HG03108 (cell line): Measurements from ENCODE around the gene CTCFL.
"Not testable (repeated sequence)": the region's sequence is repeated elsewhere in the genome, so short reads cannot be mapped to it uniquely, and the experiment has no call there.

Experiments
- ATAC-seq: cut with Tn5 transposase; IDR thresholded peaks from one replicate; pipeline ENCODE4 v1.9.1; 2021; ENCODE audit warnings: moderate library complexity; ENCODE audit not compliant: unreplicated experiment

The CTCFL gene

DNA sequence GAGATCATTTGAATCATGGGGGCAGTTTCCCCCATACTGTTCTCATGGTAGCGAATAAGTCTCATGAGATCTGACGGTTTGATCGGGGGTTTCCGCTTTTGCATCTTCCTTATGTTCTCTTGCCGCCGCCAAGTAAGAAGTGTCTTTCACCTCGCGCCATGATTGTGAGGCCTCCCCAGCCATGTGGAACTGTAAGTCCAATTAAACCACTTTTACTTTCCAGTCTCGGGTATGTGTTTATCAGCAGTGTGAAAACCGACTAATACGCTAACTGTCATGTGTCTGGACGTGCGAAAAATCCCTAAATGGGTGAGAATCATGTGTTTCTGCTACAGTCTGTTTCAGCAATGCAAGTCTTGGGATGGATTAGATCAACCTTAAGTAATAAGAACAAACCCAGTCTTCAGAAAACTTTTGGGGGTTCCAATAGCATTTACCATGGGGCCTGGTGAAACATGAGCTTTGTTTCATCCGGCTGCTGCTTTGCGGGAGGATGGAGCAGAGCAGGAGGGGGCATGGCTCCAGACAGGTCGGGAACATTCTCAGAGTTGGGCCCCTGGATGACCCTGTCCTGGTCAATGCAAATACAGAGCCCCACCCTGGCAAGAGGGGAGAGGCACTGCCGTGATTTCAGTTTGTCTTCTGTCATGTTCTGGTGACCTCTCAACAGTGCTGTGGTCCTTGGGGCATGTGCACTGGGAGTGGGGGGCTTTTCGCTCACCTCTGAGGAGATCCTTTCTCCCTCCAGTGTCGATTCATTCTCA, 41.5 kb downstream of the CTCFL start:
- ATAC-seq: peak; percentile 33

DNA sequence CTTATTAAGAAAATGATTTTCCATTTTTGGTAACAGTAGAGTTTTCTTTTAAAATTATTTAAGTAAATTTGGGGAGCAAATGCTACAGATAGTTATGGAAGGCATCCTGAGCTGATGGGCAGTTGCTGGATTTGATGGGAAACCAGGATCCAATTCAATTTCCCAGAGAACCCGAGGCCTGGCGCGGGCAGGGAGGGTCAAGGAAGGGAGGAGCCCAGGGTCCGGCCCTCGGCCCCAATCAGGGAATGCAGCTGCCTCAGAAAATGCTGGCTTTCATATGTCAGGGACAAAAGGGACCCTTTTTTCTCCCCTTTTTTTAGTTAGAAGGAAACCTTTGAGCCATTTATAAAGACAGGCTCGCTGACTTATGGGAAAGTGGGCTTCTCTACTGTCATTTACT, 42.1 kb downstream of the CTCFL start:
- no peak for ATAC-seq

GRCh38 chr20:57482148-57482547, 42.8 kb downstream of the CTCFL start:
- ATAC-seq: no peak

DNA sequence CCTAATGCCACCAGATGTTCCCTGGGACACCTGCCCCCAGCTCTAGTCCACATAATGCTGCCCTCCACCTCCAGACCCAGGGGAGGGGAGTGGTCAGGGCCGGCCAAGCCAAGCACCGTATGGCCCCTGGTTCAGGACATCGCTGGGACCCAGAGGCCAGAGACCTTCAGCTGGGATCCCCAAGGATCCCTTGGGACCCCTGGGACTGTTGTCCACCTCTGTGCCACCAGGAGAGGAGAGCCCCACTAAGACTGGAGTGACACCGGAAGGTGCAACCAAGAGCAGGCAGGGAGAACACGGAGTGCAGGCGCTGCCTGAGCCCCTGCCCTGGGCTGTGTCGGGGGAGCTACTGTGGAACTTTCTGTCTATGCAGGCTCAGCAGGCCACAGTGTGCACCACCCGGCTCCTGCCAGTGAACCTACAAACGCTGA, 43.6 kb downstream of the CTCFL start:
- ATAC-seq: peak; percentile 22

DNA sequence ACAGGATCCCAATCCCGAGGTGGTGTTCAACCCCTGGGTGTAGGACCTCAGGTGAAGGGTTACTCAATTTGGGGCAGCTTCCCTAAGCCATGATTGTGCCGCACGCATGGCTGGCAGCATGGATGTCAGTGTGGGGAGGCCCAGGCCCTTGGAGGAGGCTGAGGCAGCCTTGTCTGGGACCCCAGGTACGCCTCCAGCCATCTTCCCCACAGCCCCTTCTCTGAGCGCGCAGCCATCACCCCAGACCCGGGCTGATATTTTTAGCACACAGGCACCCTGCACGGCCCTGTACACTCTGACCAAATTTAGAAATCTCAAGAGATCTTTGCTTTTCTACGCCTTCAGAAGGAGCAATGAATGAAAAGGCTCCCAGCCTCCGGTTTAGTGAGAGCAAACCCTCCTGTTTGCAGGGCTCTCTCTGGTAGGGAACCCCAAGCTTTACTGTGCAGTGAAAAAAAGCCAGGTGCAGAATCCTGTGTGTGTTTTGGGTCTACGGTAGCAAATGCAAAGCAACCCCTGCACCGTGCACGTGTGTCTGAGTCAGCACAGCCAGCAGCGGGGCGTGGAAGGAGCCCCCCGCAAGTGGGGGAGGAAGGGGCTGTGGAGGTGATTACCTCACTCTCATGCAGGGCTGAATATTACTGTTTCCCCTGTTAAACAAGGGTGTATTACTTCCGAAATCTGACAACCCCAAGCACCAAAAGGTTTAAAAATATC, 44.3 kb downstream of the CTCFL start:
- ATAC-seq: peak; percentile 58

DNA sequence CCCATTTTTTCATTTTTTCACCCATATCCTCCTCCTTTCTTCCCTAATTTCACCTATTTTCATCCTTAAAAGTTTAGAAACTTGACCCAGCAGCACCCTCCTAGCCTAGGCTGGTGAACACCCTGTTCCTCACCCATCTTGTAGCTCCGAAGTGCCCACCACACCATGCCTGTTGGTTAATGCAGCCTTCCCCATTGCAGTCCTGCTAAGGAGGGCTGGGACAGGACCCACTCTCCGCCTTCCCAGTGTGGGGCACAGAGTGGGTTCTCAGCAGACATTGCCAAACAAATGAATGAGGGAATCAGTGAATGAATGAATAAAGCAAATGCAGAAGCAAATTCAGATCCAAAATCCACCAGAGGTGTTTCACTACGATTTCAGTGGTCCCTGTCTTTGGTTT, 45.7 kb downstream of the CTCFL start:
- no peak for ATAC-seq

- ATAC-seq: no peak
Observed at GRCh38 chr20:57478176-57478575, 46.8 kb downstream of the CTCFL start.

DNA sequence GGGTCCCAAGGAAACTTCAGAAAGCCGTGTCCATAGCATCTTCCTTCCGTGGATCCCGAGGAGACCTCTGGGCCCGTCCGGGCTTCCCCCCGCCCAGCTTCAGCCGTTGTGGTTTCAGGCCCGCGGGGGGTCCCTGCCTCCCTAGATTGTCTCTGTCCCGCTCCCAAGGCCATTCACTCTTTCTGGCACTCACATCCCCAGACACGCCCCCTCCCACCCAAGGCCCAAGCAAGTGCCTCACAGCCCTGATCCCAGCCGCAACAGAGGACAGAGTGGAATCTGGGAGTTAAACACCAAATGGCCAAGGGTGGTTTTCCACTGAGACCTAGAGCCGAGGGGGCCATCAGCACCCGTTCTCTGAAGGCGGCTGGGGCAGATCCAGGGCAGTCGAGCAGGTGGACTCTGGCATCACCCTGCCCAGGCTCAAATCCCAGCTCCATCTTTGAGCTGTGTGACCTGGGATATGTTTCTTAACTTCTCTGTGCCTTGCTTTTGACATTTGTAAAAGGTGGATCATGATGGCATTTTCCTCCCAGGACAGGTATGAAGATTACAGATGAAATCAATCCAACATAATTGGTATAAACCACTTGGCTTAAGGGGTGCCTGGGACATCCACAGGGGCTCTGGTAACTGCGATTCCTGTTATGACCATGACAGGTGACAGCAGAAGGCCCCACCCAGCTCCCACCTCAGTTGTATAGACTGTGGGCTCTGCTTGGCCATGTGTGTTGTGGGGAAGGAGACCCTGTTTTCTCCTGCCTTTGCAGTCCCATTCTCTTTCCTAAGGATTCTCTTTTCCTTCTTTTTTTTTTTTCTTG, 48.1 kb downstream of the CTCFL start:
- no peak for ATAC-seq

DNA sequence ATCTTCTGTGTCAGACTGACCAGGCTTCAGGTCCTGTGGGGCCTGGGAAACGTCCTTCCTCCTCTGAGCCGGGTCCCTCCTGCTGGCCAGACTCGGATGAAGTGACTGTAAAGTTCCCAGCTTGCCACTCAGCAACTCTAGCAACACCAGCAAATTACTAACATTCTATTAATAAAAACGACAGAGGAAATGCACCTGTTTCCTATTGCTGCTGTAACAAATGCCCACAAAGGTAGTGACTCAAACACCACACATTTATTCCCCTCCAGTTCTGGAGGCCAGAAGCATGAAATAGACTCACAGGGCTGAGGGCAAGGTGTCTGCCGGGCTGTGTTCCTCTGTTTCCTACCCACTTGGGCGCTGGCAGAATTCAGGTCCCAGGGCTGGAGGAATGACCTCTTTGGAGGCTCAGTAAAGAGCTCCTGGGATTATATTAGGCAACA, 48.8 kb downstream of the CTCFL start:
- ATAC-seq: peak; percentile 41

DNA sequence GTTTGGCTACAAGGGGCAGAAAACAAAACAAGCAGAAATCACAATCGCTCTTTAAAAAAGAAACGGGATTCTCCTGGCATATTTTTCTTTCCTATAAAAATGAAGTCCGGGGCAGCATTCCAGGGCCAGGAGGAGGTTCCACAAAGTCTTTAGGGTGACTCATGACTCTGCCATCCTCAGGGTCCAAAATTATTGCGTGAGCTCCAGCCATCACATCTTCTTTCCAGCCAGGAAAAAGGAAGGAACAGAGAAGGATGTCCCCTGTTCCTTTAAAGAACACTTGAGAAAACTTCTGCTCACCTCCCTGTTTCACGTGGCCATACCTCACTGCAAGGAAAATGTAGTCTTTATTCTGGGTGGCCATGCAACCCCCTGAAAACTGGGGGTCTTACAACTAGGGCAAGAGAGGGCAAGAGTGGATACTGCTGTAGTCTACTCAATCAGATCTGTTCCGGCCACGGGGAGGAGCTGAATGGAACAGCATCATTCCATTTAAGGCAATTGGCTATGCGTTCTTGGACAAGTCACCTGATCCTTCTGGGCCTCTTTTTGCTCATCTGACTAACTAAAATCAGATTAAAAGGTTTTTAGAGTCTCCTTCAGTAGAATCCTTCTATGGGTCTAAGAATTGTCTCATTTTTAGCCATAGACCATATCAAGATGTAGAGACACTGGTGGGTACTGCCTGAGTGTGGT, 49.4 kb downstream of the CTCFL start:
- no peak for ATAC-seq

DNA sequence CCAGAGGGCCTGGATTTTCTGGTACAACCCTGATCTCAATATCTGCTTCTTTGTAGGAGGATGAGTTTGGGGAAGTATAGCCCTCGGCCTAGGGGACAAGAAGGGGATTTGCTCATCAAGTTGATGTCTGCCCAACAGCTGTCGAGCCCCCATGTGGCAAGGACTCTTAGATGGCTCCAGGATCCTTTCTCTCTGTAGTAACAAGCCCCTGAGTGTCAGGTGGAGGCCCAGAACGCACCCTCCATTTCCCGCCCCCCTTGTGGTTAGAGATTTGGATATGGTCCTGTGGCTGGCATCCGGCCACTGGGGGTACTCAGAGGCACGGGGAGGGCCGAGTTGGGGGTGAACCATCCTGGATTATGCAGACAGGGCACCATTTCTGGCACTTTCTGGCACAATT, 50.1 kb downstream of the CTCFL start:
- ATAC-seq: no peak

GRCh38 chr20:57474205-57474604, 50.7 kb downstream of the CTCFL start:
- no peak for ATAC-seq

DNA sequence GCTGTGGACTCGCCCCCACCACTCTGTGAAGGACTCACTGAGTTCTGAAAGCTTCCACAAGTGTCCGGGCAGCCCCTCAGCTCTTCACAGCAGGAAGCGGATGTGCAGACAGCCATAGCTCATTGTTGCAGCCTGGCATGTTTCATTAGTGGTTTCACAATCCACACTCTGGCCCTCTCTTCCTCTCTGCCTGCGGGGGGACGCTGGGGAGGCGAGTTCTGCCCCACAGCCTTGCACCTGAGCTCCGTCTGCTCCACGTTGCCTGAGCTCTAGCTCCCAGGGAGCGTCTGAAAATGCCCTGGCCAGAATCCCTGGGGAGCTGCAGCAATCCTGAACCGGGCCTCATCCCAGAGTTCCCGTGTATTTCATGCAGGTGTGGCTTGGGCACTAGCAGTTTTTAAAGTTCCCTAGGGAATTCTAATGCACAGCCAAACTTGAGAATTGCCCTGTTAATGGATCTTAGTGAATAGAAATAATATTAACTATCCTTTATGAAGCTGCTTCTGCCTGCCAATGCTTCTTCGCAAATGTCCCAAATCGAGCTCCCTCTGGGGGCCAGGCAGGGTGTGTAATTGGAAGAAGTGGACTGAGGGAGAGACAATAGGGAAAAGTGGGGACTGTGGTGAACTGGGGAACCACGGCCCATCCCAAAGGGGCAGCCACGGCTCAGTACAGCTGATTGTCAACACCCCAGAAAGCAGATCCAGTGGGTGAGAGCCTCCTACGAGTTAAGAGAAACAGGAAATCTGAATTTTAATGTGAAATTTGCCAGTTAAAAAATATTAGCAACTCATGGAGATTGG, 51.5 kb downstream of the CTCFL start:
- ATAC-seq: peak; percentile 39

GRCh38 chr20:57472474-57472873, 52.5 kb downstream of the CTCFL start:
- not testable (repeated sequence) for ATAC-seq

DNA sequence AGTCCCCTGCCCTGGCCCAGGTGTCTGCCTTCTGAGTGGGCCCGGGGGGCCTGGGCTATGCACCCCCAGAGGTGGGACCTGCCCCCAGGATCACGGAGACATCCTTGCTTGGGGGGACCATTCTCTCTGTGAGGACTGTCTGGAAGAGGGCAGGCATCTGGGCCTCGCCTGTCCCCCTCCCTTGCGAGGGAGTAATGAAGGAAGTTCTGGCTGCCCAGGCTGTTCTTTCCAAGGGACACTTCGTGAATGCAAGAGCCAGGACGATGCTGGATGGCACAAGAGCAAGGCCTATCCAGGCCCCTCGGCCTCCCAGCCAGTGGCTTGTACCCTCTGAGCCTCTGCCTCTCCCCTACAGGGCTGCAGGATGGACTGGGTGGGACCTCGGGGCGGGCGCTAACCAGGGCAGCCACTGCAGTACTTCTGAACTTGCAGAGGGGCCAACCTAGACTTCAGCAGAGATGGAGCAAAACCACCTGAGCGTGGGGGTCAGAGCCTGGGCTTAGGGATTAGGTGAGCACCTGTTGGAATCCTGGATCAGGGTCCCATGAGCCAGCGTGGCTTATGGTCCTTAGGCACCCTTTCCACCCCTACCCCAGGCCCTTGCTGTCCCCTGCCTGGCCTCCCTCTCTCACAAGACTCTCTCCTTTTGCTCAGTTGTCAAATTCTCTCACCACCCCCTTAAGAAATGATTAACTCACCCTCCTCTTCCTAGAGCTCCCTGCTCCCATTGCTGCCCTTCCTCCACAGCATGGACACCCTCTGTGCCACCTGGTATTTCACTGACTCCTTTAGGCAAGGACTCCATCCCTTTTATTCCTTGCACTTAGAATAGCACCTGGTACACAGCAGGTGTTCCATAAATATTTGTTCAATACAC, 53.2 kb downstream of the CTCFL start:
- no peak for ATAC-seq

DNA sequence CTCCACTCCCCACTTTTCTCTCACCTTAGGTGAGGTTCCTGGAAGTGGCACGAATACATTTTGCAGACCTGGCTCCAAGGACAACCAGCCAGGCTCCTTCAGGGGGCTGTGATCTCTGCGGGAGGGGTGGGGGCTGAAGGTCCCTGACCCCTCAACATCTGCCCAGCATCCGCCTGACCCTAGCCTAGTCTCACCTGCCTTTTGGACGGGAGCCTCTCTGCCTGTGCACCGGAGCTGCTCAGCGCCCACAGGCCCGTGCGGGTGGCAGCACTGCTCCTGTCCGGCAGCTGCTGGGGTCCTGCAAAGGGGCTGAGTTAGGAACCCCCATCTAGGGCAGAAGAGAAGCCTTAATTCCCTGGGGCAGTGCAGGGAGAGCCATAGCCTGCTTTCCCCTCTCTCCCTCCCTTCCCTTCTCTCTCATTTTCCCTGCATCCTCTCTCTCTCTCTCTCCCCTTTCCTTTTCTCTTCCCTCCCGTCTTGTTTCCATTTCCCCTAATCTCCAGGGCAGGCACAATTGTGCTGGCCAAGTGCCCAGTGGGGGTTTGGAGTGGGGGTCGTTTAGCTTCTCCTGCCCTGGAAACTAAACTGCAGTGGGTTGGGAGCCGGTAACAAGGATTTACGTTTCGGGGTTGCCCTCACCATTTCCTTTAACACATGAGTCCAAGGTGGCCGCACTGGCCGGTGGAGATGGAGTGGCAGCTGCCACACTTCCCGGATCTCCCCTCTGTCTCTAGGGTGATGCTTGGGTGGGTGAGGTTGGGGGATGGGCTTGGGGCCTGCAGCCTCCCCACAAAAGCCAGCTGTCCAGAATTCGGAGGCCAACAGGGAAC, 54.1 kb downstream of the CTCFL start:
- no peak for ATAC-seq

DNA sequence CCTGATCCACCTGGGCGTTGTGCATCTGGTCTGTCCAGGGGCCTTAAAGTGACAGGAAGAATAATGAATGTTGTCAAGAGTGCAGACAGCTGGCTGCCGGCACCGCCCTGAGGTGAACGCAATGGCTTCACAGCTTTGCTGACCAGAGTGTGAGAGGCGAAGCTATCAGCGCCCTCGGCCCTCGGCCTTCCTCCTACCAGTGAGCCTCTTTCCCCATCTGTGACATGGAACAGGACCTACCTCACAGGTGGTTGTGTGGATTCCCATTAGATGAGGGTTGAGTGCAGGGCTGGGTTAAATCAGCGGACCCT, 54.8 kb downstream of the CTCFL start:
- no peak for ATAC-seq

DNA sequence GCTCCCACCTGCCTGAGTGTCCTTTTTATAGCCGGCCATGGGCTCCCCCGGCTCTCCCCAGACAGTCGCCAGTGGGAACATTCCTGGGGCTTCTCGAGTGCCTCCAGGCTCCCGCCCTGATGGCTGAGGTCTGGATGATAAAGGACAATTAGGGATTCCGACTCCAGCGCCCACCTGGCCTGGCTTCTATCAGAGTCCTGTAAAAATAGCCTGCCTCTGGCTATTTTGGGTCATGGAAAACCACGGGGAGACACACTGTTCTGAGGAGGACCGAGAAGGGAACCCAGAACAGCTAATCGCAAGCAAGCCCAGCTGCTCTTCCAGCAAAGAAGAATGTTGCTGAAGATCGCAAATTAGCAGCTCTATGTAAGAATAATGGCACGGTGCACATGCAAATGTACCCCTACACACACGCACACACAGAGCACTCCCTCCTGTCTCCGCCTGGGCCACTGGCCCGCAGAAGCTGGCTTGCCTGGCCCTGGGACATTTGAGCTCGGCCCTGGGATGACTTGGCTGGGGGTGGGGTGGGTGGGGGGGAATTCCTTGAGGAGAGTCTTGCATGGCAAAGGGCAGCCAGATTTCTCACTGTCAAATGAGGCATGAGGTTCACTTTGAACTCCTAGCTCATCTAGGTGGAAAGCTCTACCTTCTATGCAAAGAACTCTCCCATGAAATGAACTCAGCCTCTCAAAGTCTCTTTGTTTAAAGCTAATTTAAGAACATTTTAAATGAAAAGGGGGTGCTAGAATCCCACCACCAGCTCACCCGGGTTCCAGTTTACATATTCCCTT, 55.3 kb downstream of the CTCFL start:
- no peak for ATAC-seq
